Esophagus (tissue), 2 donors: Measurements from ENCODE around the gene APOE. TPM values are rescaled to one million over a fixed set of nuclear protein-coding genes. Genes with fewer than 3 reads are reported as not detected.
"Not testable (repeated sequence)": the region's sequence is repeated elsewhere in the genome, so short reads cannot be mapped to it uniquely, and the experiment has no call there.

Source experiments
- H3K27ac ChIP-seq, 2 donors: one replicate each; pipeline ENCODE4 v1.5.1; 2013; ENCODE audit warnings: low read depth in 2 of 2, mild to moderate bottlenecking in 2 of 2, inconsistent platforms in 1 of 2, low read length in 1 of 2, moderate library complexity in 1 of 2
- H3K27me3 ChIP-seq, 2 donors: one replicate each; pipeline ENCODE4 v1.6.1; 2013; ENCODE audit warnings: low read length in 2 of 2, control low read depth in 1 of 2, mild to moderate bottlenecking in 1 of 2; ENCODE audit not compliant: insufficient read depth in 2 of 2, control insufficient read depth in 1 of 2
- H3K36me3 ChIP-seq, 2 donors: one replicate each; pipeline ENCODE4 v1.6.1; 2013; ENCODE audit warnings: low read length in 1 of 2; ENCODE audit not compliant: control insufficient read depth in 2 of 2, insufficient read depth in 2 of 2
- H3K4me1 ChIP-seq, 2 donors: one replicate each; pipeline ENCODE4 v1.6.1; 2013; ENCODE audit warnings: low read length in 1 of 2; ENCODE audit not compliant: control insufficient read depth in 2 of 2, insufficient read depth in 2 of 2
- H3K4me3 ChIP-seq, 2 donors: one replicate each; pipeline ENCODE4 v1.5.1; 2013; ENCODE audit warnings: low read length in 2 of 2, mild to moderate bottlenecking in 2 of 2, low read depth in 1 of 2, moderate library complexity in 1 of 2
- H3K9me3 ChIP-seq, 2 donors: one replicate each; pipeline ENCODE4 v1.6.1; 2013; ENCODE audit warnings: mild to moderate bottlenecking in 2 of 2, low read depth in 1 of 2, low read length in 1 of 2, moderate library complexity in 1 of 2; ENCODE audit not compliant: control insufficient read depth in 2 of 2, insufficient read depth in 1 of 2
- WGBS, 2 donors: extraction: QIAGEN DNeasy Blood & Tissue Kit; methylation state at CpG; one replicate each; pipeline ENCODE4 v1.1.7; 2013; 5-methylcytosine and 5-hydroxymethylcytosine counted together
- polyA plus RNA-seq, 2 donors: library from polyadenylated mRNA; stranded (reverse); fragments of 200-250 nt; gene quantifications; one replicate each; pipeline ENCODE4 v1.2.3, GENCODE V29; 2013
- donor health status: healthy with polysubstance abuse.
- donor health status: Bipolar disorder and iron deficiency.

The APOE gene
- polyA plus RNA-seq, 2 donors = 9.6 to 17.9 TPM

DNA sequence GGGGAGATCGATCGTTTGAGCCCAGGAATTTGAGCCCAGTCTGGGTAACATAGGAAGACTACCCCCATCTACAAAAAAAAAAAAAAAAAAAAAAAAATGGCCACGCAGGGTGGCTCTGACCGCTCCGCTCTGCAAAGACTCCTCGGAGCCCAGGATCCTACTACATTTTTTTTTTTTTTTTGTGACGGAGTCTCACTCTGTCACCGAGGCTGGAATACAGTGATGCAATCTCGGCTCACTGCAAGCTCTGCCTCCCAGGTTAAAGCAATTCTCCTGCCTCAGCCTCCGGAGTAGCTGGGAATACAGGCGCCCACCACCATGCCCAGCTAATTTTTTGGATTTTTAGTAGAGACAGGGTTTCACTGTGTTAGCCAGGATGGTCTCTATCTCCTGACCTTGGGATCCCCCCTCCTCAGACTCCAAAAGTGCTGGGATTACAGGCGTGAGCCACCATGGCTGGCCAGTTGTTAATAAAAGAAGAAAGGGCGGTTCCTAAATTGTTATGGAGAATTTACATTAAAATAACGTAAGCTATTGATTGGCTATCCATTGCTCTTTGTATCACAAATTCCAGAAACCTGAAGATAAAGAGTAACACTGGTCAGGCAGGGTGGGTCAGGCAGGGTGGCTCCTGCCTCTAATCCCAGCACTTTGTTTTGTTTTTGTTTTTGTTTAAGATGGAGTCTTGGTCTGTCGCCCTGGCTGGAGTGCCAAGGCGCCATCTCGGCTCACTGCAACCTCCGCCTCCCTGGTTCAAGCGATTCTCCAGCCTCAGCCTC is 22.8 kb upstream of the APOE start:
- 87 to 94% methylated on average over 19 of the region's 19 CpGs for WGBS, 2 donors
- not testable (repeated sequence) for H3K4me3 ChIP-seq, H3K36me3 ChIP-seq, H3K27ac ChIP-seq, H3K9me3 ChIP-seq, H3K27me3 ChIP-seq
- peaks cover 3 to 18% of the 10 kb centered on the region in 2 donors for H3K4me1 ChIP-seq

DNA sequence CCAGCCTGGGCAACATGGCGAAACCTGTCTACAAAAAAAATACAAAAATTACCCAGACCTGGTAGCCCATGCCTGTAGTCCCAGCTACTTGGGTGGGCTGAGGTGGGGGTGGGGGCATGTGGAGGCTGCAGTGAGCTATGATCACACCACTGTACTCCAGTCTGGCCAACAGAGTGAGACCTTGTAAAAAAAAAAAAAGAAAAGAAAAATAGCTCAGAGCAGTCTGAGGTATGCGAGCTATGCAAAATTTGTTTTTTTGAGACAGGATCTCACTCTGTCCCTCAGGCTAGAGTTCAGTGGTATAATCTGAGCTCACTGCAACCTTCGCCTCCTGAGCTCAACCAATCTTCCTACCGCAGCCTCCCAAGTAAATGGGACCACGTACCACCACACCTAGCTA is 21.7 kb upstream of the APOE start:
- H3K9me3 ChIP-seq = no peaks in the 10 kb centered on the region
- H3K4me3 ChIP-seq = no peak overlapping the region
- H3K36me3 ChIP-seq = peaks cover 2 to 3% of the 10 kb centered on the region in 2 donors
- no peak overlapping the region for H3K27ac ChIP-seq
- H3K4me1 ChIP-seq = peaks cover 3 to 8% of the 10 kb centered on the region in 2 donors
- H3K27me3 ChIP-seq = no peaks in the 10 kb centered on the region
- WGBS, 2 donors = 90 to 92% methylated on average over 5 of the region's 5 CpGs

DNA sequence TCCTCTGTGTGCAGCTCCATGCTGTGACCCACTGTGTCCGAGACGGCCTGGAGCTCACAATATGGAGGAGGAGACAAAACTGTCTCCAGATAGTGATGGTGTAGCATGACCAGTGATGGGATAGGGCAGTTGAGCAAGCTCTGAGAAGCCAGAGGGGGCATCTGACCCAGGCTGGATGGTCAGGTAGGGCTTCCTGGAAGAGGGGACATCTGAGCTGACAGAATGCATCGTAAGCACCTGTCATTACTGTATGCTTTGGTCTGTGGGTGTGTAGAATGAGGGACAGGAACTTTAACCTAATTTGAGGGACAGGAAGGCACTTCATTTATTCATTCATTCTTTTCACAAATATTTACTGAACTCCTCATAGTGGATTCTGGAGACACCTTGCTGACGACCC is 21.0 kb upstream of the APOE start:
- 90 to 91% methylated on average over 4 of the region's 4 CpGs for WGBS, 2 donors
- H3K9me3 ChIP-seq = no peaks in the 10 kb centered on the region
- no peak overlapping the region for H3K27ac ChIP-seq
- peaks cover 0 to 3% of the 10 kb centered on the region in 2 donors for H3K36me3 ChIP-seq
- peaks cover 0 to 2% of the 10 kb centered on the region in 2 donors for H3K4me1 ChIP-seq
- H3K4me3 ChIP-seq = no peak overlapping the region
- no peaks in the 10 kb centered on the region for H3K27me3 ChIP-seq

DNA sequence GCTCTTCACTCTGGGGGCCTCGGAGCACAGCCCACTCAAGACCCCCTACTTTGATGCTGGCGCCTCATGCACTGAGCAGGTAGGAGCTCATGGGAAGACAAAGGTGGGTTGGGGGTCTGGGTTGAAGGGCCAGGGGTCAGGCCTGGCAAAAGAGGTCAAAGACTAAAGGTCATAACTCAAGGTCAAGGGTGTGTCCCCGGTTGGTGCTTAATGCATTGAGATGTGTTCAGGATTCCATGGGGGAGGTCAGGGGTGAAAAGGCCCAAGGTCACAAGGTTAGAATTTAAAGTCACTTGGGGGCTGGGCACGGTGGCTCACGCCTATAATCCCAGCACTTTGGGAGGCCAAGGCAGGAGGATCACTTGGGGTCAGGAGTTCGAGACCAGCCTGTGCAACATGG is 19.5 kb upstream of the APOE start:
- WGBS, 2 donors = 93 to 95% methylated on average over 6 of the region's 6 CpGs
- H3K36me3 ChIP-seq = peaks cover 0 to 3% of the 10 kb centered on the region in 2 donors
- no peaks in the 10 kb centered on the region for H3K9me3 ChIP-seq
- no peak overlapping the region for H3K27ac ChIP-seq
- H3K4me3 ChIP-seq = no peak overlapping the region
- peaks cover 2 to 5% of the 10 kb centered on the region in 2 donors for H3K4me1 ChIP-seq
- no peaks in the 10 kb centered on the region for H3K27me3 ChIP-seq

DNA sequence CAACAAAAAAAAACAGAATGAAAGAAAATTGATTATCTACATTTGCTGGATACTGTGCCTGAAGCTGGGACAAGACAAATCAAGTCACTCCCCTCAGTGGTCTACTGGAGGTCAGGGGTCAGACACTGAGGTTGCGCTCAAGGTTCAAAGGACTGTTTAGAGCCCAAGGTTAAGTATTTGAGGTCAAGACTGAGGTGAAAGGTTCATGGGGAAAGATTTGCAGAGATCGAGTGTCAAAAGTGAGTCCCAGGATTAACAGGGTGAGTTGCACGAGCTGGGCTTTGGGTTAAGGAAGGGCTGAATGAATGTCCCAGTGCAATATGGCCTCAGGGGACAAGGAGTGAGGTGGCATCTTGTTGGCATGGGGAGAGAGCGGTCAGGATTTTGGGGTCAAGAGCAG is 17.9 kb upstream of the APOE start:
- WGBS, 2 donors = 83 to 89% methylated on average over 4 of the region's 4 CpGs
- H3K36me3 ChIP-seq = peaks cover 3 to 4% of the 10 kb centered on the region in 2 donors
- no peaks in the 10 kb centered on the region for H3K9me3 ChIP-seq
- no peak overlapping the region for H3K4me3 ChIP-seq
- no peak overlapping the region for H3K27ac ChIP-seq
- peaks cover 2 to 16% of the 10 kb centered on the region in 2 donors for H3K4me1 ChIP-seq
- no peaks in the 10 kb centered on the region for H3K27me3 ChIP-seq

DNA sequence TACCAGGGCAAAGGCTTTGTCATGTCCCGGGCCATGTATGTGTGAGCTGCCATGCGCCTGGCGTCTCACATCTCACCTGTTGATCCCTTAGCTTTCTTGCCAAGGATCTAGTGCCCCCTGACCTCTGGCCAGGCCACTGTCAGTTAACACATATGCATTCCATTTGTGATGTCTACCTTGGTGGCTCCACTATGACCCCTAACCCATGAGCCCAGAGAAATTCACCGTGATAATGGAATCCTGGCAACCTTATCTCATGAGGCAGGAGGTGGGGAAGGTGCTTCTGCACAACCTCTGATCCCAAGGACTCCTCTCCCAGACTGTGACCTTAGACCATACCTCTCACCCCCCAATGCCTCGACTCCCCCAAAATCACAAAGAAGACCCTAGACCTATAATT is 17.3 kb upstream of the APOE start:
- H3K9me3 ChIP-seq, H3K27ac ChIP-seq, H3K27me3 ChIP-seq, H3K4me3 ChIP-seq, H3K36me3 ChIP-seq: not testable (repeated sequence)
- H3K4me1 ChIP-seq = peaks cover 2 to 18% of the 10 kb centered on the region in 2 donors
- WGBS, 2 donors = 94 to 95% methylated on average over 5 of the region's 5 CpGs

DNA sequence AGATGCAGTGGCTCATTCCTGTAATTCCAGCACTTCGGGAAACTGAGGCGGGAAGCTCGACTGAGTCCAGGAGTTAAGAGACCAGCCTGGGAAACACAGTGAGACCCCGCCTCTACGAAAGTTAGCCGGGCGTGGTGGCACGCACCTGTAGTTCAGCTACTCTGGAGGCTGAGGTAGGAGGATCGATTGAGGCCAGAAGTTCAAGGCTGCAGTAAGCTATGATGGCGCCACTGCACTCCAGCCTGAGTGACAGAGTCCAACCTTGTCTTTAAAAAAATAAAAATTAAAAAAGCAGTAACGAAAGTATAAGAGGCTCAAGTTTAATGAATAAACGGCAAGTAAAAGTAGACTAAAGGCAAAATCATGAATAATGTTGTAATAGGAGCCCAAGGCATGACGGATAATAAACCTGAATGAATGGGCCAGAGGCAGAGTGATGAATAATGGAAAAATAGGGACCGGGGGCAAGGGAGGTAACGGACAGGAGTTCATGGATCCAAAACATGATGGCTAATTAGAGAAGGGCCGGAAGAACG is 15.7 kb upstream of the APOE start:
- peaks cover 4 to 21% of the 10 kb centered on the region in 2 donors for H3K36me3 ChIP-seq
- WGBS, 2 donors = 52 to 53% methylated on average over 17 of the region's 17 CpGs

DNA sequence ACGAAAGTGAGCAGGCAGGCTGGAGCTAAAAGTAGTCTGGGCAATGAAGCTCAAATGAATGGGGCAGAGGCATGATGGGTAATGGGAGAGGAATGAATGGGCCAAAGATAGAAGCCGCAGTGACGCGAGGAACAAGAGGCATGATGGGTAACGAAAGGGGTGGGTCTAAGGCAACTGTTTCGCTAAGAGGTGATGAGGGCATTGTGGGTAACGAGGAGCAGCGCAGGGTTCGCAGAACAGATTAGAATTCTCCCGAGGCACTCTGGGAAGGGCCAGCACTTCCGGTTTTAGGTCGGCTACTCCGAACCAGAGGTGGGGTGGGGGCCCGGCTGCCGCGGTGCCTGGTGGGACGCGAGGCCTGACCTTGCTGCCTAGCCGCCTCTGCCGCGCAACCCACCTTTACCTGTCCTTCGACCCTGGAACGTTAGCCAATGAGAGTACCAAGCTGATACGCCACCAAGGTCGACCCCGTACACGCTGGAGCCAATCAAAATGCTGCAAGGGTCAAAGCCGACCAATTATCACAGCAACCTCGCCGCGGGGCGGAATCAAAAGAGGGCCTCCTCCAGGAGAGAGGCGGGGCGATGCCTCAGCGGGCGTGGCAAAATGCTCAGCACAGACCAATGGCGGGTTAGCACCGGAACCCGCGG is 15.1 kb upstream of the APOE start:
- Histone ChIP-seq H3K27ac (peak overlapping the region; percentile 98 to 100), H3K4me1 (peaks cover 2 to 18% of the 10 kb centered on the region in 2 donors), H3K36me3 (peaks cover 4 to 27% of the 10 kb centered on the region in 2 donors), H3K27me3 (no peaks in the 10 kb centered on the region), H3K4me3 (peak overlapping the region; percentile 52 to 56), H3K9me3 (no peaks in the 10 kb centered on the region)
- WGBS, 2 donors = 0% methylated on average over 40 of the region's 40 CpGs

More for the DNA sequence above, 15.7 kb upstream of the APOE start:
- H3K9me3 ChIP-seq = no peaks in the 10 kb centered on the region
- H3K4me3 ChIP-seq = peak overlapping the region; percentile 52 to 56
- no peaks in the 10 kb centered on the region for H3K27me3 ChIP-seq
- peaks cover 2 to 18% of the 10 kb centered on the region in 2 donors for H3K4me1 ChIP-seq
- peak overlapping the region; percentile 98 to 100 for H3K27ac ChIP-seq

DNA sequence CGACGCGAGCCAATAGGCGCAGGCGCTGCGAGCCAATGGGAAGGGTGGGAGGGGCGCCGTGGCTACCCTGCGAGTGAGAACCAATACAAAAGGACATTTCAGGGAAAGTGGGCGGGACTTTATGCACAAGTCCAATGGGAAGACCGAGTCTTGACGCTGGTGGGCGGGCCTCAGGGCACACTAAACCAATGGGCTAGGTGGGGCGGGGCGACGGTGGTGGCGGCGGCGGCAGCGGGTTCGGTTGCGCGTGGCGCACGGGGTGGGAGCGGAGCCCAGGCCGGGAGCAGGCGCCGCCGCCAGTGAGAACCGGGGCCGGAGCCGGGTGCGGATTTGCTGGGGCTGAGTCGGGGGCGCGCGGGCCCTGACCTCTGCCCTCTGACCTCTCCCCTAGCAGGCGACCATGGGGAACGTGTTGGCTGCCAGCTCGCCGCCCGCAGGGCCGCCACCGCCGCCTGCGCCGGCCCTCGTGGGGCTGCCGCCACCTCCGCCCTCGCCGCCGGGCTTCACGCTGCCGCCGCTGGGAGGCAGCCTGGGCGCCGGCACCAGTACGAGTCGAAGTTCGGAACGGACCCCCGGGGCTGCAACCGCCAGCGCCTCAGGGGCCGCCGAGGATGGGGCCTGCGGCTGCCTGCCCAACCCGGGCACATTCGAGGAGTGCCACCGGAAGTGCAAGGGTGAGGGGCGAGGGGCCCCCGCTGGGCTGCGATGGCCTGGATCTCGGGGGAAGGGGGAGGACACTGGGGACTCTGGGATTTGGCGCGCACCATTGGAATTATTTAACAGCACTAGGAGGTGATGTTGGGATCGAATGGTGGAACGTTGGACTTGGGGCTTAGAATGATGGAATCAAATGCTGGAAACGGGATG is 14.3 kb upstream of the APOE start, which contains the start of gene TOMM40:
TOMM40 (plus strand) TSS at position 239 of the 867 bp plus-strand sequence; CDS start at position 401, 162 bp downstream.
- WGBS, 2 donors = 0% methylated on average over 68 to 81 of the region's 81 CpGs
- Histone ChIP-seq H3K36me3 (peaks cover 6 to 34% of the 10 kb centered on the region in 2 donors), H3K4me3 (peak within 1 kb of the TSS; percentile 64 to 89), H3K27ac (peak within 1 kb of the TSS; percentile 98 to 100), H3K27me3 (no peaks in the 10 kb centered on the region), H3K9me3 (no peaks in the 10 kb centered on the region), H3K4me1 (peaks cover 2 to 18% of the 10 kb centered on the region in 2 donors)
